Measurements from ENCODE around the gene C10orf67.
"Not testable (repeated sequence)": the region's sequence is repeated elsewhere in the genome, so short reads cannot be mapped to it uniquely, and the experiment has no call there.

C10orf67 gene

DNA sequence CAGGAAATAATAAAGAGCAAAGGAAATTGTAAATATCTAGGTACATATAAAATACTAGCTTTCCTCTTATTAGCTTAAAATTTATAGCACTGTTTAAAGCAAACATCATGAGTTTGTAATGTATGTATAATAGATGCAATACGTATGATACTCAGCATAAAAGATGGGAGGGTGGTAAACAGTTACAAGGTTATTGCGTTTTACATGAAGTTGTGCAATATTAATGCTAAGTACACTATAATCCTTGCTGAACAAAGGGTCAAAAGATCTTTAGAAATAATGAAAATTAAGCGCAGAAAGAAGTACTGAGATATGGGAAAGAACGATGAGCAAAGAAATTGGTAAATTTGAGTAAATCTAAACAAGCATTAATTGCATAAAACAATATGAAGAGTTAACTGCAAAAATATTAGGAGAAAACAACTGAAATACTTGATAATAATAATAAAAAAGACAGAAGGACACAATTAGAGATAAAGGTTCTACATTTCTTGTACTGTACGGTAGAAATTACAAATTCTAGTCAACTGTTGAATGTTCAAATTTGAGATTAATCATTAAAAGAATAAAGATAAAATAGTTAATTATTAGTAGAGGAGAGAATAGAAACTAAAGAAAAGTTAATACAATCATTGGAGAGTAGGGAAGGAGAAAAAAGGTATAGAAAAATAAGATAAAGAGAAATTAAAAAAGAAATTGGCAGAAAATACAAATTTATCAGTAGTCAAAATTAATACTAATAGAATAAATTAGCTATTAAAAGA is 17.9 kb downstream of the C10orf67 start:
- no peak for DNase-seq (ENCODE audit: extremely low read depth in 1 of 2, low read depth in 1 of 2)

DNA sequence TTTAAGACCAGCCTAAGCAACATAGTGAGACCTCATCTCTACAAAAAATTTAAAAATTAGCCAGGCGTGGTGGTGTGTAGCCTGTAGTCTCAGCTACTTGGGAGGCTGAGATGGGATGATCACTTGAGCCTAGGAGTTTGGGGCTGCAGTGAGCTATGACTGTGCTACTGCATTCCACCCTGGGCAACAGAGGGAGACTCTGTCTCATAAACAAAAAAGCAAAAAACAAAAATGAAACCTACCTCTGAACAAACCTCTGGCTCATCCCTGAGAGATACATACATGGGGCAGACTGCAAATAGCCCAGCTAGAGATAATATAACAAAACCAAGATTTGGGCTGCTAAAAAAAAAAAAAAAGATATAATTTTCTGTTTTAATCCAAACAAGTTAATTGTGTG is 19.5 kb downstream of the C10orf67 start:
- no peak for DNase-seq (ENCODE audit: extremely low read depth in 1 of 2, low read depth in 1 of 2)

DNA sequence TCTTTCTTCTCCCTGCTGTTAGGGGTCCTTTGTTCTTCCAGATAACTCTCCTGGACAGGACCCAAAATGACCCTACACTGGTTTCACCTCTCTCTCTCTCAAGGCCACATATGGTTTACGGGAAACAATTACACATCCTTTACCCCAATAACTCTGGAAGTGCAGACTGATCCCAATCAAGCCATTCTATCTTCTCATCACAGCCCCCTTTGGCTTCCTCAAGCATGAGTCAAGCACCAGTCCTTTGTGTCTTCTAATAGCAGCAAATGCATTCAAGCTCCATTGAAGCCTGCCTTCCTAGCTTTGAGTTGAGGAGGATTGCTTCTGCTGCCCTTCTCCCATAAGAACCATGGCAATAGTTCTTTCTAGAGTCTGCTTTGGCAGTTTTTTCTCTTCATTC is 20.2 kb downstream of the C10orf67 start:
- no peak for DNase-seq (ENCODE audit: extremely low read depth in 1 of 2, low read depth in 1 of 2)

DNA sequence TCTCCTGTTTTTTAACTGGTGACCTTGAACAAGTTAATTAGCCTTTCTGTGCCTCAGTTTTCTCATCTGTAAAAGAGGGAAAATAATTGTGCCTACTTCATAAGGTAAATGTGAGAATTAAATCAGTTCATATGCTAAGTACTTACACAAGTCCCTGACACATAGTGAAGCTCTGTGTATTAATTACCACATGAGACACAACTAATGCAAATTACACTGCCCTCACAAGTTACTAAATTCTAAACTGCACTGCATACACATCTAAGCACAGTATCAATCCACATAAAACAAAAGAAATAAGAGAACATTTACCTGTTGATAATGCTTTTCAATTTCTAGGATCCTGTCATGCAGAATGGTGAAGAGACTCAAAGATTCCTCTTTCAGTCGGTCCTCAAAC is 22.5 kb downstream of the C10orf67 start:
- DNase-seq (ENCODE audit: extremely low read depth in 1 of 2, low read depth in 1 of 2) = no peak

DNA sequence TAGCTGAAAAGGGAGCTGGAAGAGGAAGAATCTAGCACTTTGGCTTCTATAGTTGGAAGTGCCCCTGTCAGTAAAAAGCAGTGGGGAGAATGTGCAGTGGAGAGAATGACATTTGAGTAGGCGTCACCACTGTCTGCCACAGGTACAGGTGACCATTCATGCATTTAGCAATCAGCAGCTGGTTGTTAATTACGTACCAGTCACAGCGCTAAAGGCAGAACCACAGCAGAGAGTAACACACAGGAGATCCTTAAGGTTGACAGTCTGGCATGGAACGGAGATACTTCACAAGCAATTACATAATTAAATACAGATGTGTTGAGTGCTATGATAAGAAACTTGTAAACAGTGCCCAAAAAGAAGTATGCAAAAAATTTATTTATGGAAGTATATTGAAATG is 24.8 kb downstream of the C10orf67 start:
- no peak for DNase-seq (ENCODE audit: extremely low read depth in 1 of 2, low read depth in 1 of 2)

DNA sequence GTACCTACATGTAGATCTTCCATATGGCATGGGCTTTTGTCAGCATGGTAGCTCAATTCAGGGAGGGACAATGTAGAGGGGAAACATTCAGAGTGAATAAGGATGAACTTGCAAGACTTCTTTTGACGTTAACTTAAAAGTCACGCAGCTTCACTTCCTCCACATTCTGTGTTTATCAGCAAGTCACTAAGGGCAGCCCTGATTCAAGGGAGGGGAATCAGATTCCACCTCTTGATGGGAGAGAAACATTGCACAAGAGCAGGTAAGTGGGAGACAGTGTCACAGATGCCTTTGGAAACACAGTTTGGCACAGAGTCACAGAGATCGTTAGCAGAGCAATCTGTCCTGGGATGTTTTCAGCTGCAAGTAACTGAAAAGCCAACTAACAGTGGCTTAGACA is 26.2 kb downstream of the C10orf67 start:
- no peak for DNase-seq (ENCODE audit: extremely low read depth in 1 of 2, low read depth in 1 of 2)

DNA sequence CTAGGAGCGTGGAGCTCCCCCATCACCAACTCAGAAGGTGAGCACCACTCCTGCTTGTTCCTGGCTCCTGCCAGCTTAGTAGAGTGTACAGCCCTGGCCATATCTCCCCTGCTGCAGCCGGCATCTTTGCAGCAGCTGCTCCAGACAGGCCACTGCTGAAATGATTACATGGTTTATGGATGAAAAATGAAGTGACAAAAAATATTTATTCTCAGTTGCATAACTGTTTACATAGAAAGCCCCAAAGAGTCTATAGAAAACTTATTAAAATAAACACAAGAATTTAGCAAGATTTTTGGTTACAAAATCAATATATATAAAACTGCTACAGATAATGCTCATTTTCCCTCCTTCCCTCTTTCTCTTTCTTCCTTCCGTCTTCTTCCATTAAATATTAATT is 27.2 kb downstream of the C10orf67 start:
- DNase-seq (ENCODE audit: extremely low read depth in 1 of 2, low read depth in 1 of 2) = no peak

DNA sequence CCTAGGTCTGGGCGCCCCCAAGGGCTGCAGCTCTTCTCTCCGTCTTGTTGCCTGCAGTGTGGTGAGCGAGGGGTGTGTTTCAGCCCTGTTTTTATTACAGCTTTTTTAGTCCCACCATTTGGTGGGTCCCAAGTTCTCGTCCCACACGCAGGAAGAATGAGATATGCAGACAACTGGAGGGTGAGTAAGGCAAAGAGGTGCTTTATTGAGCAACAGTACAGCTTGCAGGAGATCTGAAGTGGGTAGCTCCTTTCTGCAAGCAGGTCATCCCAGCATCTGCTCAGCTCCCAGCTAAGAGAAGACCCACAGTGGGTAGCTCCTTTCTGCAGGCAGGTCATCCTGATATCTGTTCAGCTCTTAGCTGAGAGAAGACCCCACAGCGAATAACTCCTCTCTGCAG is 28.2 kb downstream of the C10orf67 start:
- DNase-seq (ENCODE audit: extremely low read depth in 1 of 2, low read depth in 1 of 2) = no peak

DNA sequence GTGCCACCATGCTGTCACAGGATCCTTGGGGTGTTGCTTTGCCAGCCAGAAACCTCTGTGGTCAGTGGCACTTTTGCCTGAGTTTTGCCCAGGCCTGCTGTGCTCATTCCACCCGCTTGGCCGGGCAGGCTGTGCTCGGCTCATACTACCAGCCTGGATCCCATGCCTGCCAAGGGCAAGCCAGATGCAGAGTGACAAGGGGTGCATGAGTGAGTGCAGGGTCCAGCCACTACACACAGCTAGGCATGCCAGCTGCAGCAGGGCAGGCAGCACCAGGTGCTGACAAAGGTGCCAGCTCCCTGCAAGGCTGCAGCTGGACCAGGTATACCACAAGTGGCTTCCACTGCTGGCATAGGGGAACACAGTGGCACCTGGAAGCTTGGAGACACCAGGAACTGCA is 28.6 kb downstream of the C10orf67 start:
- DNase-seq (ENCODE audit: extremely low read depth in 1 of 2, low read depth in 1 of 2) = no peak

DNA sequence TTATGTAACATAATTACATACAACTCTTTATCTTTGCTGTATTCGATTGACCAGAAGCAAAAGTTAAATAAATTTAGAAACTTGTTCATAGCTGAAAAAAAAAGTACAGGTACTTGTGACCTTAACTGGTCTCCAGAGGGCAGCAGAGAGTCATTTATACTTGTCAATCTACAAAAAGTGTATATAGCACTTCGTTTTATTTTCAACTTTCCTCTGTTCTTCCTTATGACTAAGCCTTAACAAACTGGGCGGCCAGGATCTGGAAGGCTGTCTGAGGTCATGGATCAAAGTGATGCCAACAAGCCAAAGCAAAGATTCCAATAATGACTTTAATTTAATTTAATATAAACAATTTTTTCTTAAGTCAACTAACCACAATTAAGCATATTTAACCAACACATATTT is 29.8 kb downstream of the C10orf67 start:
- DNase-seq (ENCODE audit: extremely low read depth in 1 of 2, low read depth in 1 of 2) = peak; percentile 4 to 19

DNA sequence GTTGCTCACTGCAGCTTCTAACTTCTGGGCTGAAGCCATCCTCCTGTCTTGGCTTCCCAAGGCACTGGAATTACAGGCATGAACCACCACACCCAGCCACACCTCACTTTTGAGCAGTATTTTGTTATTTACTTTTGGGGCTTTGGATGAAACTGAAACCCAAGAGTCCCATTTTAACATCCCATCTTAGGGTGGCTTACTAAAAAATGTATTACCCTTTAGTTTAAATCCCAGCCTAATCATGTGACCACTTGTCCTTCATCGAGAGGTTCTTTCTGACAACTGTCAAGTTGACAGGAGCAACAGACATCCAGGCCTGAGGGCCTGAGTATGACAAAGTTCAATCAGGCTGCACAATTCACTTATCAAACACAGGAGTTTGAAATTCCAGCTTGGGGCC is 33.6 kb downstream of the C10orf67 start:
- no peak for DNase-seq (ENCODE audit: extremely low read depth in 1 of 2, low read depth in 1 of 2)

DNA sequence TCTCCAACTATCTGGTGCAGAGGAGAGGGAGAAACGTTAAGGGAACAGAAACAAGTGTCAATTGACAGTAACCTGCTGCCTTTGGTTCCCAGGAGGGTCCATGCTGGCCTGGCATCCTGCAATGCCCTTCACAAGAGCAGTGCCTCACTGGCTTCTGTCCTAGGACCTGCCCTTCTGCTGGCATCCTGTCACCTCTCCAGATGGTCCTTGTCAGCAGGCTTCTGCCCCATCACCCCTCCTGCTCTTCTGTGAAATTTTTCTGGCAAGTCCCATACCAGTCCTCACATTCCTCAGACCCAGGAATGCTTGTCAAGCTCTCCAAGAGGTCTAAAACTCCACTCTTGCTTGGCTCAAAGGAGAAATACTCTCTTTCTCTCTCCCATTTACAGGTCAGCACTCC is 34.2 kb downstream of the C10orf67 start:
- DNase-seq (ENCODE audit: extremely low read depth in 1 of 2, low read depth in 1 of 2) = no peak

DNA sequence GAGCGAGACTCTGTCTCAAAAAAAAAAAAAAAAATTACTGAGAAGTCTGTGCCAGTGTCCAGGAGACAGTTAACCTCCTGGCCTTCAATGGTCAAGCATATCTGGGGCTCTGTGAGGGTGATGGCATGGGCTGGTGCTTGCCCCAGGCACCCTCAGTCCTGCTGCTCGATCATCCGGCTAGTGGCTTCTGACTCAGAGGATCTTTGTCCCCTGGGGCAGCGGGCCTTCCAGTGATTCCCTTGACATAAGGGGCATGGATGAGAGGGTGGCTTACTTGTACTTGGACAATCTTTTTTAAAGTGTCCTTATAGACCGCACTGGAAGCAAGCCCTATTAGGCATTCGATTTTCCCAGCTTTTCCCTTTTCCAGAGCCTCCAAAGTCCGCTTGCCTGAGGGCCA is 44.6 kb downstream of the C10orf67 start:
- DNase-seq (ENCODE audit: extremely low read depth in 1 of 2, low read depth in 1 of 2) = not testable (repeated sequence)

DNA sequence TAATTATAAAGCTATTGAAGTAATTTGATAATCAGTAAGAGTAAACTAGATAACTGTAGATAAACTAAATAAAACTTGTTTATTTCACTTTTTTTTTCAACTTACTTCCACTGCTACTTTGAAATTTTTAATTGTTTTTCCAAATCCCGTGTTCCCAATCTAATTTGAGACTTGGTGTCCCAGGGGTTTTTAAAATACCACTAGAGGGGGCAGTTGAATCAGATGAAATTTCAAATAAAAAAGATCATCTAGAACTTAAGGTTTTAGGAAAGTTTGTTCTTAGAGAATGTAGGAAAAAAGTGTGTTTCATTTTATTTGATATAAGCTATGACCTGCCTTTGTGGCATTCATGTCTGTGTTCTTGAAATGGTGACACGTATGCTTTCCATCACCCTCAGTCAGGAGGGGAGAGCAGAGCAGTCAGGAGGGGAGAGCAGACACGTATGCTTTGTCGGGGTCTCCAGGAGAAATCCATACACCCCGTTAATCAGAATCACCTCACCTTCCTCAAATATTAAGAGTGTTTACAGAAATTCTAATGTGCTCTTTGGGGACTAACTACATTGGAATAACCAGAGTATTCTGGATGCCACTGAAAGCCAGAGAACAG is 49.9 kb downstream of the C10orf67 start:
- no peak for DNase-seq (ENCODE audit: extremely low read depth in 1 of 2, low read depth in 1 of 2)

DNA sequence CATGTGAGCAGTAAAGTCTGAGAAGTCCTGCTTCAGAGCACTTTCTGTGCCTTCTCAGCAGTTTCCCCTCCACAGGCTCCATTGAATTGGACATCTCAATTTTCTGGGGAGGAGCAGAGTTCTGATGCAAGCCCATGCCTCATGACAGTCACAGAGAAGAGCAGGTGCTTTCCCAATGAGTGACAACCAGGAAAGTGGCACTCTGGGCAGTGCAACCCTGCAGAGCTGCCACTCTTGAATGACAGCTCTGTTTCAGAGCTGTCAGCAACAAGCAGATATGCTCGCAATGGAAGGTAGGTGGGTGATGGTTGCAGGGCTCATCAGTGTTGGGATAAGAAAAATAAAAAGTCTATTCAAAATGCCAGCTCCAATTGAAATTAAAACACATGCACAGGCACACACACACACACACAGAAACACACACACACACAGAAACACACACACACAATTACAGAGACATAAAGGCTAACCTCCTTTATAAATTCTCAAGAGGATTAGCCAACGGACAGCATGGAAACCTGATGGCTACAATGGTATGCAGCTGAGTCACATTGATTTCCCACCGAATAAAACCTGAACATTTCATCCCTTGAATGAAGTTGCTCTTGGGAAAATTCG is 50.5 kb downstream of the C10orf67 start:
- DNase-seq (ENCODE audit: extremely low read depth in 1 of 2, low read depth in 1 of 2) = no peak

DNA sequence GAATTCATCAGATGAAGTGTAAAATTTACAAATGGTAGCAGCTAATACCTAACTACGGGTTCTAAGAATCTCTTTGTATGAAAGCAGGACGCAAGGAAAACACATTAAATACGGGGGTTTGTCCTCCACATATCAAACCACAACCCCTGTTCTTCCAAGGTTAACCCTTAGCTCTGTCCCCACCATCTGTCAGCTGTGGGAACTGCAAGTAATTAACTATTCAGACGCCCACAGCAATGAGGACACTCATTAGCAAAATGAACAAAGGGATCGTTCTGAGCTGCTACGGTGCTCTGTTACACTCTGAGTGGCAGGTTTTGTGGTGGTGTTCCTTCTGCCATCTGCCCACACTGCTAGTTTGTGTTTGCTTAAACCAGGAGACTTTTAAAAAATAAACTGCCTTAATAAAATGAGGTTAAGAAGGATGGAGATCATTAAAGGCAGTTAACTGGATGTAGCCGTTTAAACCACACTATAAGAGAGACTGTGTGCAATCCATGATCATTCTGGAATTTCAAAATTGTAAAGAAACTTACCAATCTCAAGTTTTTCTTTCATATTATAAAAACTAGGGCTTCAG is 51.4 kb downstream of the C10orf67 start:
- no peak for DNase-seq (ENCODE audit: extremely low read depth in 1 of 2, low read depth in 1 of 2)

DNA sequence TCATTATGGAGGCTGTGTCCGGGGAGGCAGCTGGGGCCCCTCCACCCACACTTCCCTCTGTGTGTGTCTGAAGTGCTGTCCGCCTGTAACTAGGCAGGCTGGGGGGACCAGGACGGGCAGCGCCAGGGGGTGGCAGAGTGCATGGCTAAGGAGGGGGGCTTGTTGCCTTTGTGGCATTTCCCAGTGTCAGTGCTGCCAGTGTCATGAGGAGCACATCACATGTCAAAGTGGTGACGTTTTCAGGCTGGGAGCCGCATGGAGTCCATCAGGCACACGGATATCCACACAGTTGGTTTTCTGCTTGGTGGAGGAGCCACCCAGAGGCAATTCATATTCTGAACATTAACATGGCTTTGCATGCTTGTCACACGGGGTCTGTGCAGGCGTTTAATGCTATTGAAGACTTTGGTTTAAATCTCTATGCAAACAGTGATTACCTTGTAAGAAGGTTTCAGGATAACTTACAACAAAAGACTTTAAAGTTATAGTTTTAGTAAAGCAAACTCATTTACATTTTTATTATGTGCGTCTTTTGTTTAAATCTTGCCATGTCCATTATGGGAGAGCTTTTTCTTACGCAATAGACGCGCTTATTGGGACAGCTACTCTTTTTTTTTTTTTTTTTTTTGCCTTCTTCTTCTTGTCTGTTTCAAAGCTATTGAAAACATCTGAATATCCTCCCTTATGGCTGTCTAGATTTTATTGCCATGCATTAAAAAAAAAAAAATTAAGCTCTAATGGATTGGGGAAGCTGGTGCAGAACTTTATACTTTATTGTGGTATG is 52.9 kb downstream of the C10orf67 start:
- no peak for DNase-seq (ENCODE audit: extremely low read depth in 1 of 2, low read depth in 1 of 2)

DNA sequence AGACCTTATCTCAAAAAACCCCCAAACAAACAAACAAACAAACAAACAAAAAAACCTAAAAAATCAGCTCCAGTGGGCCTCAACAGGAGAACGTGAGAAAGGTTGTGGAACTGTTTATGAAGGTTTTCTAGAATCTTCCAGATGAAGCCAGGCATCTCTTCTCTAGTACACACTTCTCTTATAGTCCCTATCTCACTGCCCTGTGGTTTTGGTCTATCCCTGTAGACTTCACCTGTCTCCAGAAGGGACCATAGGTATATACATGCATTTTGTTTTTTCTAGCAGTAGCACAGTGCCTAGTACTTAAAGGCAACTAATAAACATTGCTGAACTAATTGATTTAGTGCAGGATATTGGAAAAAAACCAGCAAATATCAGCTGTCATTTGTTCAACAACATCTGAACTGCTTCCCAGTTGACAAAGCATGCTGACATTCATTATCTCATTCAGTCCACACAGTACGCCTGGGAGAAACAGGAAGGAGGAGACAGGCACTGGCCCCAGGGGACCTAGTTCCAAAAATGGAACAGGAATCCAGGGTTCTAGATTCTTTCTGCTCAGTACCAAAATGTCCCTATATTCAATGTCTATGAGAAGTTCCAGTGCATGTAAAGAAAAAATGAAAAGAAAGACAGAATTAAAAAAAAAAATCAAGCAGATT is 59.8 kb downstream of the C10orf67 start:
- DNase-seq (ENCODE audit: extremely low read depth in 1 of 2, low read depth in 1 of 2) = no peak

DNA sequence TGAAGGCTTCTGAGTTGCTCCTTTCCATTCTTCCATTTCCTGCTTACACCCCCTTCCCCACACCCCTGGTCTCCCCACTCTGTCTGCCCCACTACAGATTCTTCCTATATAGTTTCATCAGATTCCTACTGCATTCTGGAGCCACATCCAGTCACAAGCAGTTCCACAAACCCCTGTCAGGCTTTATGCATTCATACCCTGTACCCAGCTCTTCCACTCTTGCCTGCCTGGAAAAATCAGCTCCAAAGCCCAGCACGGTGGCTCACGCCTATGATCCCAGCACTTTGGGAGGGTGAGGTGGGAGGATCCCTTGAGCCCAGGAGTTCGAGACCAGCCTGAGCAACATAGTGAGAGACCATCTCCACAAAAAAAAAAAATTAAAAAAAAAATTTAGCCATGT is 60.4 kb downstream of the C10orf67 start:
- no peak for DNase-seq (ENCODE audit: extremely low read depth in 1 of 2, low read depth in 1 of 2)

DNA sequence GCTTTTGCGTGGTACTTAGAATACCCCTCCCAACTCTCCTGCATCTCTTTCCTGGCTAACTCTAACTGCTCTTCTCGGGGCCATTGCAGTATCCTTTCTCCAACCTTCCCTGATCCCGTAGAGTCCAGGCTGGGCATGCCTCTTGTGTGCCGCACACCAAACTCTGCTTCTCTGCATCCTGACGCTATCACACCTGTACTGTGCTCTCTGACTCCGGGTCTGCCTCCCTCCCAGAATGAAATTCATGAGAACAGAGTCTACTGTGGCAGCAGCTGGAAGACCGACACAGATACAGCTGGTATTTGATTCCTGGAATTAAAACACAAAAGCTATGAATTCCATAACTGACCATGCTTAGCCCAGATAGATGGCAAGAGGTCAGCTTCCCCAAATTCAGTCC is 60.9 kb downstream of the C10orf67 start:
- DNase-seq (ENCODE audit: extremely low read depth in 1 of 2, low read depth in 1 of 2) = no peak

DNA sequence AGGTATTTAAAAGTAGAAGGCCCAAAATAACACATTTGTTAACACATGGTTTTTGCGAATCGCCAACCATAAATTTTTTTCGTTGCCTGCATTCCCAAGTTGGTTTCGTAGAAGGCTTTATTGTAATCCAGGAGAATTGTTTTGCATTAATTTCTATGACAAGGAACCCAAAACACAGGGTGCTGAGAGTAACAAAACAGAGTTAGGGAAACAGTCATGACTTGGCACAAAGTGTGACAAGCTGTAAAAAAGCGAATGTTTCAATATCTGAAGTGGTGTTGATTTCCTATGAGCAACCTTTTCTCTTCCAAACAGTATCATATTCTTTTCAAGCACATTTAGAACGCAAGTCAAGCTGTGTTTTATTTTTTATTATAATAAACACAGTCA is 63.6 kb downstream of the C10orf67 start:
- DNase-seq (ENCODE audit: extremely low read depth in 1 of 2, low read depth in 1 of 2) = no peak

Data from activated CD8-positive, alpha-beta memory T cell treated with anti-CD3 and anti-CD28 coated beads for 1 hour (primary cell).